PC-3 (cell line): ENCODE results near the gene ZNF814. TPM values are rescaled to one million over a fixed set of nuclear protein-coding genes. Genes with fewer than 3 reads are reported as not detected.
"Not testable (repeated sequence)": the region's sequence is repeated elsewhere in the genome, so short reads cannot be mapped to it uniquely, and the experiment has no call there.

Experiments
- ATAC-seq: fragments of 200-7000 bp; cut with Tn5 transposase; 2 replicates; pipeline ENCODE4 v1.9.1; 2020; ENCODE audit warnings: mild to moderate bottlenecking, moderate library complexity
- BruUV-seq: library from RNA; stranded (reverse); fragments of 400-500 nt; replicated peaks from 2 replicates; lab custom pipeline; 2021; lab: Mats Ljungman, UMichigan
- CTCF ChIA-PET: fragments of 300-600 bp; sonication (Branson Sonifier 250); formaldehyde crosslinking; loops from one replicate; lab custom pipeline; 2022; ENCODE audit warnings: antibody characterized with exemption; lab: Charles Lee
- POLR2A ChIA-PET: fragments of 300-600 bp; sonication (Branson Sonifier 250); formaldehyde crosslinking; loops from one replicate; lab custom pipeline; 2022; ENCODE audit warnings: antibody characterized with exemption; ENCODE audit not compliant: unreplicated experiment; lab: Charles Lee
- DNase-seq: peaks from one replicate; pipeline ENCODE4 v3.0.0-alpha.2; 2015
- H2AFZ ChIP-seq: fragments of 300-600 bp; sonication (generic); 2 replicates; pipeline ENCODE4 v1.6.0; 2016; ENCODE audit warnings: antibody characterized with exemption, low read length
- H3F3A ChIP-seq: fragments of 300-600 bp; sonication (generic); one replicate; pipeline ENCODE4 v1.6.0; 2017; ENCODE audit warnings: antibody characterized with exemption, low read length, control low read depth, mild to moderate bottlenecking; ENCODE audit not compliant: unreplicated experiment
- H3K27ac ChIP-seq: fragments of 300-600 bp; sonication (generic); 2 replicates; pipeline ENCODE4 v1.5.1; 2016; ENCODE audit warnings: mild to moderate bottlenecking, low read length
- H3K27me3 ChIP-seq: fragments of 300-600 bp; sonication (generic); 2 replicates; pipeline ENCODE4 v1.6.1; 2016; ENCODE audit warnings: low read length, mixed read lengths
- H3K36me3 ChIP-seq: fragments of 300-600 bp; sonication (generic); 2 replicates; pipeline ENCODE4 v1.6.1; 2016; ENCODE audit warnings: low read depth, mixed run types, low read length, mixed read lengths
- H3K4me1 ChIP-seq: fragments of 300-600 bp; sonication (generic); 2 replicates; pipeline ENCODE4 v1.5.1; 2016; ENCODE audit warnings: low read length; ENCODE audit not compliant: insufficient read depth
- H3K4me2 ChIP-seq: fragments of 300-600 bp; sonication (generic); 2 replicates; pipeline ENCODE4 v1.6.0; 2016; ENCODE audit warnings: low read length
- H3K4me3 ChIP-seq: fragments of 300-600 bp; sonication (generic); 2 replicates; pipeline ENCODE4 v1.5.1; 2016; ENCODE audit warnings: mild to moderate bottlenecking, low read length, mixed read lengths
- H3K79me2 ChIP-seq: fragments of 300-600 bp; sonication (generic); 2 replicates; pipeline ENCODE4 v1.6.1; 2017; ENCODE audit warnings: low read length, mixed read lengths
- H3K9ac ChIP-seq: fragments of 300-600 bp; sonication (generic); 2 replicates; pipeline ENCODE4 v1.6.0; 2016; ENCODE audit warnings: mild to moderate bottlenecking, low read length
- H3K9me2 ChIP-seq: fragments of 300-600 bp; sonication (generic); replicated peaks from 2 replicates; pipeline ENCODE4 v1.6.1; 2016; ENCODE audit warnings: mixed run types, low read length, mixed read lengths
- H3K9me3 ChIP-seq: fragments of 300-600 bp; sonication (generic); 2 replicates; pipeline ENCODE4 v1.6.1; 2016; ENCODE audit warnings: low read length, mixed read lengths
- H4K20me1 ChIP-seq: fragments of 300-600 bp; sonication (generic); 2 replicates; pipeline ENCODE4 v1.6.1; 2016; ENCODE audit warnings: low read length, mixed read lengths
- CTCF ChIP-seq: fragments of 300-600 bp; sonication (generic); conservative IDR thresholded peaks from 2 replicates; pipeline ENCODE4 v1.5.1; 2017; ENCODE audit warnings: antibody characterized with exemption, low read depth, mild to moderate bottlenecking, low read length
- EZH2 ChIP-seq: fragments of 300-600 bp; sonication (generic); IDR thresholded peaks from one replicate; pipeline ENCODE4 v1.6.1; 2017; ENCODE audit warnings: antibody characterized with exemption, mild to moderate bottlenecking, low read length; ENCODE audit not compliant: unreplicated experiment
- EZH2phosphoT487 ChIP-seq: fragments of 300-600 bp; sonication (generic); IDR thresholded peaks from 2 replicates; pipeline ENCODE4 v1.6.1; 2018; ENCODE audit warnings: mild to moderate bottlenecking, antibody characterized with exemption, low read length, borderline replicate concordance
- intact Hi-C: fragments of 100-400 bp; cut with micrococcal nuclease; formaldehyde crosslinking; loops from 2 replicates; pipeline ENCODE4 v1.9.0; 2023
- total RNA-seq: library from RNA; depleted of rRNA; stranded (reverse); fragments of >200 nt; gene quantifications from 2 replicates; pipeline ENCODE4 v1.2.3, GENCODE V29; 2014

Gene ZNF814
- total RNA-seq, 1 experiment from 2014 or later: 3.3 TPM

GRCh38 chr19:57905258-57905657, 16.4 kb upstream of the ZNF814 start:
- peaks cover 34% of the 10 kb centered on the region for H3K36me3 ChIP-seq
- ATAC-seq: no peak
- H3K9me3 ChIP-seq: peaks cover 10% of the 10 kb centered on the region; the same call in 1 of the 2 replicates
- no peaks in the 10 kb centered on the region for H4K20me1 ChIP-seq
- CTCF ChIA-PET: no interaction called here
- H3K4me2 ChIP-seq: no peak overlapping the region
- H3K79me2 ChIP-seq: no peaks in the 10 kb centered on the region
- intact Hi-C loops: no loop called here
- TF ChIP-seq EZH2: no peak
- H3K9me2 ChIP-seq: no peaks in the 10 kb centered on the region
- no peak overlapping the region for H2AFZ ChIP-seq
- no peak for DNase-seq
- no peaks in the 10 kb centered on the region for H3K27me3 ChIP-seq
- no peaks in the 10 kb centered on the region for H3F3A ChIP-seq
- H3K4me1 ChIP-seq: no peaks in the 10 kb centered on the region
- BruUV-seq: no TSS peak
- H3K9ac ChIP-seq: no peak overlapping the region
- no peak overlapping the region for H3K4me3 ChIP-seq
- no peak overlapping the region for H3K27ac ChIP-seq
- POLR2A ChIA-PET: no interaction called here

- ChIA-PET CTCF (no interaction called here), POLR2A (no interaction called here)
- Histone ChIP-seq H3K9me2 (no peaks in the 10 kb centered on the region), H3K4me2 (no peak overlapping the region), H3F3A (no peaks in the 10 kb centered on the region), H2AFZ (no peak overlapping the region), H3K27me3 (no peaks in the 10 kb centered on the region), H3K4me3 (no peak overlapping the region), H3K9ac (no peak overlapping the region), H3K4me1 (no peaks in the 10 kb centered on the region), H4K20me1 (no peaks in the 10 kb centered on the region), H3K79me2 (no peaks in the 10 kb centered on the region), H3K9me3 (peaks cover 10% of the 10 kb centered on the region; the same call in 1 of the 2 replicates), H3K36me3 (peaks cover 24% of the 10 kb centered on the region), H3K27ac (no peak overlapping the region)
- ATAC-seq: no peak
- no peak for DNase-seq
- TF ChIP-seq CTCF (no peak), EZH2 (no peak), EZH2phosphoT487 (no peak)
- no TSS peak for BruUV-seq
- intact Hi-C loops: no loop called here
These were observed 14.9 kb upstream of the ZNF814 start for GRCh38 chr19:57903618-57904184.

- H3F3A ChIP-seq: no peaks in the 10 kb centered on the region
- no peaks in the 10 kb centered on the region for H3K79me2 ChIP-seq
- CTCF ChIA-PET: no interaction called here
- no peak for ATAC-seq
- TF ChIP-seq CTCF: no peak
- no peak for TF ChIP-seq EZH2
- TF ChIP-seq EZH2phosphoT487: no peak
- intact Hi-C loops: no loop called here
- H3K9ac ChIP-seq: no peak overlapping the region
- POLR2A ChIA-PET: no interaction called here
- no peaks in the 10 kb centered on the region for H3K4me1 ChIP-seq
- H3K4me2 ChIP-seq: no peak overlapping the region
- H3K36me3 ChIP-seq: peaks cover 6% of the 10 kb centered on the region; the same call in 1 of the 2 replicates
- BruUV-seq: no TSS peak
- no peak overlapping the region for H2AFZ ChIP-seq
- H4K20me1 ChIP-seq: no peaks in the 10 kb centered on the region
- no peak overlapping the region for H3K27ac ChIP-seq
- H3K9me3 ChIP-seq: no peaks in the 10 kb centered on the region
- no peak overlapping the region for H3K4me3 ChIP-seq
- DNase-seq: no peak
- H3K27me3 ChIP-seq: no peaks in the 10 kb centered on the region
- H3K9me2 ChIP-seq: no peaks in the 10 kb centered on the region
These were observed 11.5 kb upstream of the ZNF814 start for GRCh38 chr19:57900311-57900710.

- CTCF ChIA-PET, POLR2A ChIA-PET, H3K4me3 ChIP-seq, H3K9me3 ChIP-seq, H3K4me2 ChIP-seq, H3K27me3 ChIP-seq, ATAC-seq, H3K36me3 ChIP-seq, H3K27ac ChIP-seq, DNase-seq, H3K4me1 ChIP-seq, intact Hi-C loops, H3K9ac ChIP-seq, H3F3A ChIP-seq, H4K20me1 ChIP-seq, BruUV-seq, H2AFZ ChIP-seq, H3K79me2 ChIP-seq, H3K9me2 ChIP-seq: not testable (repeated sequence)
These were observed 1.9 kb upstream of the ZNF814 start for GRCh38 chr19:57890706-57891105.
